Suppressor macrophage (primary cell): Measurements from ENCODE around the gene HAL.

Source experiments
- DNase-seq, 4 experiments: peaks; one replicate each; pipeline ENCODE4 v3.0.0-alpha.2; 2020 to 2022

HAL gene

GRCh38 chr12:96007729-96008128 is 11.6 kb upstream of the HAL start:
- DNase-seq: no peak

GRCh38 chr12:96006727-96007126 is 10.6 kb upstream of the HAL start:
- DNase-seq: no peak

GRCh38 chr12:96000858-96001257 is 4.7 kb upstream of the HAL start:
- DNase-seq: no peak

- no peak for DNase-seq
These were observed 3.3 kb upstream of the HAL start for GRCh38 chr12:95999484-95999883.

- DNase-seq: peak; percentile 63 to 80 (median 70)
These were observed 2.6 kb upstream of the HAL start for GRCh38 chr12:95998611-95999286.

GRCh38 chr12:95997911-95998510 is 1.9 kb upstream of the HAL start:
- DNase-seq: no peak

GRCh38 chr12:95997276-95997675 is 1.1 kb upstream of the HAL start:
- no peak for DNase-seq

GRCh38 chr12:95995238-95996031 is 709 bp downstream of the HAL start:
- no peak for DNase-seq

GRCh38 chr12:95994476-95994875 is 1.7 kb downstream of the HAL start:
- DNase-seq: no peak

- no peak for DNase-seq
These were observed 2.2 kb downstream of the HAL start for GRCh38 chr12:95993907-95994306.

- DNase-seq: no peak
These were observed 6.0 kb downstream of the HAL start for GRCh38 chr12:95990136-95990535.

- DNase-seq: no peak
These were observed 6.5 kb downstream of the HAL start for GRCh38 chr12:95989504-95990123.

GRCh38 chr12:95988506-95989275 is 7.5 kb downstream of the HAL start:
- no peak for DNase-seq

- no peak for DNase-seq
These were observed 9.2 kb downstream of the HAL start for GRCh38 chr12:95986635-95987570.

- DNase-seq: no peak
These were observed 11.5 kb downstream of the HAL start for GRCh38 chr12:95984682-95985081.

- no peak for DNase-seq
These were observed 13.5 kb downstream of the HAL start for GRCh38 chr12:95982602-95983001.

GRCh38 chr12:95980437-95980836 is 15.7 kb downstream of the HAL start:
- DNase-seq: no peak

GRCh38 chr12:95978774-95979173 is 17.4 kb downstream of the HAL start:
- DNase-seq: no peak

- no peak for DNase-seq
These were observed 17.8 kb downstream of the HAL start for GRCh38 chr12:95978351-95978750.

- DNase-seq: no peak
These were observed 18.3 kb downstream of the HAL start for GRCh38 chr12:95977764-95978305.

GRCh38 chr12:95976416-95976832 is 19.7 kb downstream of the HAL start:
- no peak for DNase-seq
